ENCODE data around the gene FAM53B.

FAM53B gene

GRCh38 chr10:124731551-124731950 lies 12.6 kb downstream of the FAM53B start (continued):
- TF ChIP-seq, protein P1, sequence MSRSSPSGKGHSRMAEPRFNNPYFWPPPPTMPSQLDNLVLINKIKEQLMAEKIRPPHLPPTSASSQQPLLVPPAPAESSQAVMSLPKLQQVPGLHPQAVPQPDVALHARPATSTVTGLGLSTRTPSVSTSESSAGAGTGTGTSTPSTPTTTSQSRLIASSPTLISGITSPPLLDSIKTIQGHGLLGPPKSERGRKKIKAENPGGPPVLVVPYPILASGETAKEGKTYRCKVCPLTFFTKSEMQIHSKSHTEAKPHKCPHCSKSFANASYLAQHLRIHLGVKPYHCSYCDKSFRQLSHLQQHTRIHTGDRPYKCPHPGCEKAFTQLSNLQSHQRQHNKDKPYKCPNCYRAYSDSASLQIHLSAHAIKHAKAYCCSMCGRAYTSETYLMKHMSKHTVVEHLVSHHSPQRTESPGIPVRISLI (tag by site-specific recombination; IDR thresholded peaks at IDR 0.05) = no peak
- TF ChIP-seq ZNF23 (tag by site-specific recombination; IDR thresholded peaks at IDR 0.05; ENCODE audit: borderline replicate concordance) = no peak
- no peak for TF ChIP-seq ZNF394 (tag by site-specific recombination; IDR thresholded peaks at IDR 0.05; ENCODE audit: borderline replicate concordance)
- TF ChIP-seq ZNF341 (tag by site-specific recombination; IDR thresholded peaks at IDR 0.05; ENCODE audit: low read depth) = no peak
- no peak for TF ChIP-seq PRDM4 (tag by site-specific recombination; IDR thresholded peaks at IDR 0.05)
- TF ChIP-seq GLIS1 (tag by site-specific recombination; IDR thresholded peaks at IDR 0.05) = no peak
- no peak for TF ChIP-seq ZNF140 (tag by site-specific recombination; IDR thresholded peaks at IDR 0.05)

DNA sequence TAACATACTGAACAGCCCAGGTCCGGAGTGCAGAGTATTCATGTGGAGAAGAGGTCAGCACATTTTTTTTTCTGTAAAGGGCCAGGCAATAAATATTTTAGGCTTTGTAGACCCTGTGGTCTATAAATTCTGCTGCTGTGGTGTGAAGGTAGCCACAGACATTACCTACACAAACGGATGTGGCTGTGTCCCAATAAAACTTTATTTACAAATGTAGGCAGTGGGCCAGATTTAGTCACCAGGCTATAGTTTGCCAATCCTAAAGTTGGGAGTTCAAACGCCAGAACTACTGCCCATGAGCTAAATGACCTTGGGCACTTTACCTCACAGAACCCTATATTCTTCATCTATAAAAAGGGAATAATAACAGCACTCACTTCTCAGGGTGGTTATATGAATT lies 13.4 kb downstream of the FAM53B start:
- Histone ChIP-seq H3K27ac (ENCODE audit: extremely low read depth, low read depth, low read length) (no peak overlapping the region), H3K4me3 (ENCODE audit: low read depth, low read length) (no peak overlapping the region), H3K9me3 (ENCODE audit: control insufficient read depth, insufficient read depth, low read depth, low read length) (no peaks in the 10 kb centered on the region), H3K36me3 (ENCODE audit: control insufficient read depth in 2 of 2, insufficient read depth in 1 of 2, low read length in 2 of 2) (peaks cover 0 to 43% of the 10 kb centered on the region in 2 experiments; a peak in 1 of 3 replicates), H3K4me1 (ENCODE audit: control insufficient read depth, insufficient read depth, low read length) (no peaks in the 10 kb centered on the region)
- TF ChIP-seq FEZF1 (tag by site-specific recombination; IDR thresholded peaks at IDR 0.05) (no peak), ZNF785 (tag by site-specific recombination; IDR thresholded peaks at IDR 0.05) (no peak), ZNF544 (tag by site-specific recombination; IDR thresholded peaks at IDR 0.05) (no peak), ZNF76 (tag by site-specific recombination; IDR thresholded peaks at IDR 0.05; ENCODE audit: borderline replicate concordance, low read depth) (no peak), ZNF571 (tag by site-specific recombination; IDR thresholded peaks at IDR 0.05) (no peak), ZNF140 (tag by site-specific recombination; IDR thresholded peaks at IDR 0.05) (no peak), ZBTB8A (tag by site-specific recombination; IDR thresholded peaks at IDR 0.05) (no peak), ZNF530 (tag by site-specific recombination; IDR thresholded peaks at IDR 0.05; ENCODE audit: low read depth) (no peak), ZNF626 (tag by site-specific recombination; IDR thresholded peaks at IDR 0.05) (no peak), ZNF223 (tag by site-specific recombination; IDR thresholded peaks at IDR 0.05) (no peak), ZNF354C (tag by site-specific recombination; IDR thresholded peaks at IDR 0.05; ENCODE audit: borderline replicate concordance, low read depth) (no peak), ZBTB10 (tag by site-specific recombination; IDR thresholded peaks at IDR 0.05) (no peak)
- TF ChIP-seq, protein P1 (tag by site-specific recombination; IDR thresholded peaks at IDR 0.05) = no peak
- TF ChIP-seq, protein P2, sequence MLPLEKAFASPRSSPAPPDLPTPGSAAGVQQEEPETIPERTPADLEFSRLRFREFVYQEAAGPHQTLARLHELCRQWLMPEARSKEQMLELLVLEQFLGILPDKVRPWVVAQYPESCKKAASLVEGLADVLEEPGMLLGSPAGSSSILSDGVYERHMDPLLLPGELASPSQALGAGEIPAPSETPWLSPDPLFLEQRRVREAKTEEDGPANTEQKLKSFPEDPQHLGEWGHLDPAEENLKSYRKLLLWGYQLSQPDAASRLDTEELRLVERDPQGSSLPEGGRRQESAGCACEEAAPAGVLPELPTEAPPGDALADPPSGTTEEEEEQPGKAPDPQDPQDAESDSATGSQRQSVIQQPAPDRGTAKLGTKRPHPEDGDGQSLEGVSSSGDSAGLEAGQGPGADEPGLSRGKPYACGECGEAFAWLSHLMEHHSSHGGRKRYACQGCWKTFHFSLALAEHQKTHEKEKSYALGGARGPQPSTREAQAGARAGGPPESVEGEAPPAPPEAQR (tag by site-specific recombination; IDR thresholded peaks at IDR 0.05) = no peak
- POLR2A ChIA-PET = no interaction called here
- CTCF ChIA-PET = interaction anchor here (0.6 to 2.6 kb wide), 3 partner anchors 11 to 791 kb away, joined by 3 to 10 read pairs (median 3); no protein-coding TSS in a partner anchor
